Prostate gland (tissue), 2 donors: ENCODE data around the gene MCM6.

ENCODE experiments used
- CTCF ChIP-seq, 4 experiments: fragments of 200-600 bp in 2 of 4; fragments of 450-650 bp in 2 of 4; sonication (generic) in 2 of 4; IDR thresholded peaks; 1 replicate in 3 of 4; 2 replicates in 1 of 4; pipeline ENCODE4 v1.5.1; 2016 to 2019; ENCODE audit warnings: antibody characterized with exemption in 4 of 4, mild to moderate bottlenecking in 2 of 4, moderate library complexity in 2 of 4
- POLR2A ChIP-seq: fragments of 450-650 bp; IDR thresholded peaks from one replicate; pipeline ENCODE4 v1.6.1; 2016; ENCODE audit warnings: antibody characterized with exemption, mild to moderate bottlenecking
- POLR2AphosphoS5 ChIP-seq: sonication (generic); formaldehyde crosslinking; IDR thresholded peaks from one replicate; pipeline ENCODE4 v1.6.1; 2017; ENCODE audit warnings: antibody characterized with exemption

GRCh38 chr2:135797497-135798274 is 78.6 kb downstream of the MCM6 start:
- TF ChIP-seq CTCF (IDR thresholded peaks at IDR 0.05), result peak; percentile 57 to 77 (median 66)
- TF ChIP-seq POLR2A, result no peak
- no peak for TF ChIP-seq POLR2AphosphoS5
